ENCODE measurements around the gene ADCYAP1. TPM values are rescaled to one million over a fixed set of nuclear protein-coding genes. Genes with fewer than 3 reads are reported as not detected.
"Not testable (repeated sequence)": the region's sequence is repeated elsewhere in the genome, so short reads cannot be mapped to it uniquely, and the experiment has no call there.

ADCYAP1 gene
- total RNA-seq: under 1 TPM; 0.24 to 0.42 TPM
- long read RNA-seq: 0 reads

- ATAC-seq (no peak), DNase-seq (no peak)
- intact Hi-C loops (cut with DNase I): no loop called here
These were observed at the start of gene ADCYAP1 for GRCh38 chr18:904218-905090. Gene ADCYAP1 (plus strand): TSS chr18:904871. CDS start chr18:905387, 516 bp downstream.

- intact Hi-C loops (cut with DNase I): no loop called here
- peak in 1 of 2 donors; percentile 46 for ATAC-seq
- DNase-seq: no peak
These were observed 46.7 kb upstream of the ADCYAP1 start for GRCh38 chr18:857986-858385.

GRCh38 chr18:864872-865273 is 39.8 kb upstream of the ADCYAP1 start:
- intact Hi-C loops (cut with DNase I): loop anchor here in 1 of 2 donors (5.0 to 10.0 kb wide), 3 partner anchors 97 to 1682 kb away; no protein-coding TSS in a partner anchor
- peak; percentile 76 for DNase-seq
- ATAC-seq: peak; percentile 78 to 90

GRCh38 chr18:867257-867656 is 37.4 kb upstream of the ADCYAP1 start:
- ATAC-seq: no peak
- no peak for DNase-seq

GRCh38 chr18:873426-873825 is 31.2 kb upstream of the ADCYAP1 start:
- intact Hi-C loops (cut with DNase I): loop anchor here in 1 of 2 donors (10.0 kb wide), 1 partner anchor 91 kb away; no protein-coding TSS in a partner anchor
- DNase-seq, ATAC-seq: not testable (repeated sequence)

More at GRCh38 chr18:867257-867656, 37.4 kb upstream of the ADCYAP1 start:
- intact Hi-C loops (cut with DNase I): loop anchor here in 1 of 2 donors (5.0 to 10.0 kb wide), 3 partner anchors 95 to 1680 kb away; no protein-coding TSS in a partner anchor

GRCh38 chr18:875912-876311 is 28.8 kb upstream of the ADCYAP1 start:
- no peak for ATAC-seq
- intact Hi-C loops (cut with DNase I): loop anchor here in 1 of 2 donors (10.0 kb wide), 1 partner anchor 89 kb away; no protein-coding TSS in a partner anchor
- no peak for DNase-seq

- ATAC-seq: no peak
- no peak for DNase-seq
- intact Hi-C loops (cut with DNase I): loop anchor here in 1 of 2 donors (10.0 kb wide), 1 partner anchor 88 kb away; no protein-coding TSS in a partner anchor
These were observed 27.4 kb upstream of the ADCYAP1 start for GRCh38 chr18:877238-877637.

- DNase-seq: no peak
- no peak for ATAC-seq
- intact Hi-C loops (cut with DNase I): no loop called here
These were observed 18.6 kb upstream of the ADCYAP1 start for GRCh38 chr18:886076-886475.

- DNase-seq (no peak), ATAC-seq (no peak)
- intact Hi-C loops (cut with DNase I): no loop called here
These were observed 17.0 kb upstream of the ADCYAP1 start for GRCh38 chr18:887716-888115.

GRCh38 chr18:892316-892715 is 12.4 kb upstream of the ADCYAP1 start:
- ATAC-seq (no peak), DNase-seq (no peak)
- intact Hi-C loops (cut with DNase I): no loop called here

- no peak for ATAC-seq
- intact Hi-C loops (cut with DNase I): no loop called here
- no peak for DNase-seq
These were observed 8.4 kb upstream of the ADCYAP1 start for GRCh38 chr18:896315-896714.

- intact Hi-C loops (cut with DNase I): no loop called here
- no peak for DNase-seq
- ATAC-seq: no peak
These were observed 2.9 kb upstream of the ADCYAP1 start for GRCh38 chr18:901761-902160.

GRCh38 chr18:902229-902628 is 2.4 kb upstream of the ADCYAP1 start:
- intact Hi-C loops (cut with DNase I): no loop called here
- ATAC-seq: no peak
- DNase-seq: no peak

GRCh38 chr18:903701-904100 is 970 bp upstream of the ADCYAP1 start:
- intact Hi-C loops (cut with DNase I): no loop called here
- peak; percentile 61 for DNase-seq
- ATAC-seq: no peak

- DNase-seq: no peak
- no peak for ATAC-seq
- intact Hi-C loops (cut with DNase I): no loop called here
These were observed 756 bp downstream of the ADCYAP1 start for GRCh38 chr18:905307-905947.

GRCh38 chr18:905948-906415 is 1.3 kb downstream of the ADCYAP1 start:
- intact Hi-C loops (cut with DNase I): no loop called here
- ATAC-seq: no peak
- no peak for DNase-seq

- ATAC-seq (peak in 1 of 2 donors; percentile 21), DNase-seq (no peak)
- intact Hi-C loops (cut with DNase I): no loop called here
These were observed 1.9 kb downstream of the ADCYAP1 start for GRCh38 chr18:906416-907114.

- DNase-seq: peak; percentile 25
- intact Hi-C loops (cut with DNase I): no loop called here
- peak; percentile 55 to 87 for ATAC-seq
These were observed 2.6 kb downstream of the ADCYAP1 start for GRCh38 chr18:907115-907884.
